GM19324 (cell line): Measurements from ENCODE around the gene FAM199X.

ENCODE experiments used
- ATAC-seq: cut with Tn5 transposase; IDR thresholded peaks from one replicate; pipeline ENCODE4 v1.9.1; 2021; ENCODE audit warnings: mild to moderate bottlenecking, moderate library complexity; ENCODE audit not compliant: unreplicated experiment, low FRiP score

FAM199X gene

GRCh38 chrX:104165894-104166734 lies at the start of gene FAM199X:
FAM199X (plus strand) TSS chrX:104166453; CDS start chrX:104166786, 333 bp downstream.
- ATAC-seq: peak; percentile 96

DNA sequence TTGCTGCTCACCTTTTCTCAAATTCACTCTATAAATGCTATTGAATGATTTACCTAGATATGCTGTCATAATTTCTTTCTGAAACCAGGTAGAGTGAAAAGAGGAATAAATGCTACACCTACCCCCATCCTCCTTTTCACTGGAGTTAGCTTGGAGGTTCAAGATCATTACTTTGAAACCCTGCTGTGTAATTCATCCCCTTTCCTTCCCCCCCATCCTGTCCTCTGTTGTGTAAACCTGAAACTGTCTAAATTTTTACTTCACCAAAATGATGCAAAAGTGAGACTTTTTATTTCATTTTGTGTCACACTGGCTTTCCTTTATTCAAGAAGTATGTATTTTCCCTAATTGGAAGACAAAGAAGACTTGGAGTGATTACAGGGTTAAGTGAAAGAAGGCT lies 48.5 kb upstream of the FAM199X start:
- no peak for ATAC-seq

- ATAC-seq: no peak
Observed at GRCh38 chrX:104118765-104119164, 47.5 kb upstream of the FAM199X start.

DNA sequence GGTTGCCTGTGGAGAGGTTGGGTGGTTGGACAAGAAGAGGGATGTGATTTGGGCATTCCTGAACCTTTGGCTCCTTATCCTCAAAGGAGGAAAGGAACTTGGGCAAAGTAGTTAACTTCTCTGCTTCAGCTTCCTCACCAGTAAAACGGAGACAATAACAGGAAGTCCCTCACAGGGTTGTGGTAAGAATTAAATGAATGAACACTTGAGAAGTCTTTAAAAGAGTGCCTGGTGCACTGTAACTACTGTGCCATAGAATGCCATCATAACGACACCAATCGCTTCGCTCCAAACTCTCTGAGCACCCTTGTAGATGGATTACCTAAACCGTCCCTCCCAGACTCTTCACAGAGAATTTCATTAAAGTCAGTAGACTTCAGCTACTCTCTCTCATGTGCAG lies 43.4 kb upstream of the FAM199X start:
- ATAC-seq: no peak

GRCh38 chrX:104126856-104127255 lies 39.4 kb upstream of the FAM199X start:
- ATAC-seq: no peak

- ATAC-seq: no peak
Observed at GRCh38 chrX:104130808-104131207, 35.4 kb upstream of the FAM199X start.

- no peak for ATAC-seq
Observed at GRCh38 chrX:104134583-104135261, 31.5 kb upstream of the FAM199X start.

- no peak for ATAC-seq
Observed at GRCh38 chrX:104135677-104136076, 30.6 kb upstream of the FAM199X start.

GRCh38 chrX:104136241-104137019 lies 29.8 kb upstream of the FAM199X start:
- peak; percentile 67 for ATAC-seq

- ATAC-seq: no peak
Observed at GRCh38 chrX:104137496-104137895, 28.8 kb upstream of the FAM199X start.

DNA sequence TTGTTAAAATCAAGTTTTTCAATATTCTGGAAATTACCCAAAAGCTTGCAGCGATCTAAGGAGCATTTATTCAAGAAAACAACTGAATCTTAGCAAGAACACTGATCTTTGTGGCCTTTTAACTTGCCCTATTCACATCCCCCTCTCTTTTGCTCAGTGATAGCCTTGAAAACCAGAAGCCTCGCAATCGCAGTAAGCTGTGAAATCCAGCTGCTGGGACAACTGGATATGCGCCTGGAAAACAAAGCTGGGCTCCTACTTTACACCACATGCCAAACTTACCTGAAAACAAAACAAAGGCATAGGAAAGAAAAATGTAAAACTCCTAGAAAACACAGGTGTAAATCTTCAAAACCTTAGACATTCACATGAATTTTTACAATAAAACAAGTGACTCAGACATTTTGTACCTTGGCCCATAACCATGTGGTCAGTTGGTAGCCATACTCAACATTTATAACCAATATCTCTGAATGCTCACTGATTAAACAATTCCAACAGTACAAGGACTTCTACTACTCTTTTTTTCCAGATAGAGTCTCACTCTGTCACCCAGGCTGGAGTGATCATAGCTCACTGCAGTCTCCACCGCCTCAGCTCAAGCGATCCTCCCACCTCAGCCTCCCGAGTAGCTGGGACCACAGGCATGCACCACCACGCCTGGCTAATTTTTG lies 25.0 kb upstream of the FAM199X start:
- no peak for ATAC-seq

GRCh38 chrX:104151037-104151436 lies 15.2 kb upstream of the FAM199X start:
- ATAC-seq: no peak

GRCh38 chrX:104156630-104157529 lies 9.4 kb upstream of the FAM199X start, which contains the start of gene SLC25A53:
SLC25A53 (minus strand) TSS chrX:104157009; CDS start chrX:104105257, 51,752 bp downstream.
- ATAC-seq: peak; percentile 94

GRCh38 chrX:104166735-104167436 lies 633 bp downstream of the FAM199X start:
- ATAC-seq: no peak

DNA sequence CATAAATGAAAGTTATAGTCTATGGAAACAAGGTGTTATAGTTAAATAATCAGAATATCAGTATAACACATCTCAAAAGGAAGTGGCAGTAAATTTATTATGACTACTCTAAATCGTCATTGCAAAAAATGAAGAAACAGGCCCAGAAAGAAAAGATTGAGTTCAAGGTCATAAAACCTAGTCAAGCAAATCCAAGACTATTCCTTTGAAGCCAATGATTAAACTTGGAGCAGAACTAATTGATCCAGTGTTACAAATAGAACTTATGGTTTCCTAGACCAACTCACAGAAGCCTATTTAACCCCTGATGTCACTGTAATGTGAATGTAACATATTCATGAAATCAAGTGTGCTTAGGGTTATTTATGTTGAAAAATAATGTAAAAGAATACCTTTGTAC lies 1.9 kb downstream of the FAM199X start:
- ATAC-seq: no peak

DNA sequence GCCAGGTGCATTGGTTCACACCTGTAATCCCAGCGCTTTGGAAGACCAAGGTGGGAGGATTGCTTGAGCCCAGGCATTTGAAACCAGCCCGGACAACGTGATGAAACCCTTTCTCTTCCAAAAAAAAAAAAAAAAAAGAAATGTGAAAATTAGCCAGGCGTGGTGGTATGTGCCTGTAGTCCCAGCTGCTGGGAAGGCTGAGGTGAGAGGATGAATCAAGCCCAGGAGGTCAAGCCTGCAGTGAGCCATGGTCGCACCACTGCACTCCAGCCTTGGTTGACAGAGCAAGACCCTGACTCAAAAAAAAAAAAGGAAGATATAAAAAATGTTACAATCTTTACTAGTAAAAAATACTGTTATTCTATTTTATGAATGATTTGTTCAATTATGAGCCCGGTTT lies 5.9 kb downstream of the FAM199X start:
- ATAC-seq: no peak

DNA sequence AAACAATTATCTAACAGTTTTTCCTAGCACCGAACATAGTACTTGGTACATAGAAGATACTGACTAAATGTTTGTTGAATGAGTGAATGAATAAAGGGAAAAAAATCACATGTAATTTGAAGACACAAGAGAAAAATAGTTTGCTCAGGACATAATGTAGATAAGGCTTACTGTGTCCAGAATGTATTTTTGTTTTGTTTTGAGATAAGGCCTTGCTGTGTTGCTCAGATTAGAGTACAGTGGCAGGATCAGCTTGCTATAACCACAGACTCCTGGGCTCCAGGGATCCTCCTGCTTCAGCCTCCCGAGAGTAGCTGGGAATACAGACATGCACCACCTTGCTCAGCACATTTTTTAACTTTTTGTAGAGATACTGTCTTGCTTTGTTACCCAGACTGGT lies 6.5 kb downstream of the FAM199X start:
- ATAC-seq: no peak

DNA sequence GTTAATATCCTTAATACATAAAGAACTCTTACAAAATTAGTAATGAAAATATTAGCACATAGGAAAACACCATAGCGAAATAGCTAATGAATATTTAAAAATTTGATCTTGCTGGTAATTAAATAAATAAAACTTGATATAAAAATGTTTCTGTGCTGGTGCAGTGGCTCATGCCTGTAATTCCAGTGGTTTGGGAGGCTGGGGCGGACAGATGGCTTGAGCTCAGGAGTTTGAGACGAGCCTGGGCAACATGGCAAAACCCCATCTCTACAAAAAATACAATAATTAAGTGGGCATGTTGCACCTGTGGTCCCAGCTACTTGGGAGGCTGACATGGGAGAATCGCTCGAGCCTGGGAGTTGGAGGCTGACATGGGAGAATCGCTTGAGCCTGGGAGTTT lies 7.6 kb downstream of the FAM199X start:
- ATAC-seq: no peak

- ATAC-seq: no peak
Observed at GRCh38 chrX:104183685-104184084, 17.4 kb downstream of the FAM199X start.
